ENCODE data around the gene ZNF366.

The ZNF366 gene

DNA sequence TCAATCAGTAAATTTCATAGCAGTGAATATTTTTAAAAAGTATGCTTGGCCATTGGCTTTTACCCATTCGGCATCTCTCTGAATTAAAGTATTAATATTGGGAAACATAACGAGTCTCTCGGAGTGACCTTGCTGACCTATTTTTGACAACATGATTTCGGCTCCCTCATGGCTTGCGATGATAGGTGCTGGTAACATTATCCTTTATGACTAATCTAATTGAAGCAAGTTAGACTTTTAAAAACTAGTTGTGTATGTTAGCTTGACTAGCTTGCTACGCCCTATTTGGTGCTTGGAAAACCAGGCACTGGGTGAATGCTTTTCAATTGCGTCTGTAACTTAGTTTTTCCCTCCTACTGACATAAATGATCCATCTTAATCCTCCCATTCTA, 1.1 kb downstream of the ZNF366 start:
- TF ChIP-seq, protein P1, sequence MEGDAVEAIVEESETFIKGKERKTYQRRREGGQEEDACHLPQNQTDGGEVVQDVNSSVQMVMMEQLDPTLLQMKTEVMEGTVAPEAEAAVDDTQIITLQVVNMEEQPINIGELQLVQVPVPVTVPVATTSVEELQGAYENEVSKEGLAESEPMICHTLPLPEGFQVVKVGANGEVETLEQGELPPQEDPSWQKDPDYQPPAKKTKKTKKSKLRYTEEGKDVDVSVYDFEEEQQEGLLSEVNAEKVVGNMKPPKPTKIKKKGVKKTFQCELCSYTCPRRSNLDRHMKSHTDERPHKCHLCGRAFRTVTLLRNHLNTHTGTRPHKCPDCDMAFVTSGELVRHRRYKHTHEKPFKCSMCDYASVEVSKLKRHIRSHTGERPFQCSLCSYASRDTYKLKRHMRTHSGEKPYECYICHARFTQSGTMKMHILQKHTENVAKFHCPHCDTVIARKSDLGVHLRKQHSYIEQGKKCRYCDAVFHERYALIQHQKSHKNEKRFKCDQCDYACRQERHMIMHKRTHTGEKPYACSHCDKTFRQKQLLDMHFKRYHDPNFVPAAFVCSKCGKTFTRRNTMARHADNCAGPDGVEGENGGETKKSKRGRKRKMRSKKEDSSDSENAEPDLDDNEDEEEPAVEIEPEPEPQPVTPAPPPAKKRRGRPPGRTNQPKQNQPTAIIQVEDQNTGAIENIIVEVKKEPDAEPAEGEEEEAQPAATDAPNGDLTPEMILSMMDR (IDR thresholded peaks at IDR 0.05; ENCODE audit: control insufficient read depth, extremely low read depth, insufficient read depth): no peak
- DNase-seq (ENCODE audit: low read depth): no peak
- no peak overlapping the region for H3K4me3 ChIP-seq (ENCODE audit: low read depth, low read length)

DNA sequence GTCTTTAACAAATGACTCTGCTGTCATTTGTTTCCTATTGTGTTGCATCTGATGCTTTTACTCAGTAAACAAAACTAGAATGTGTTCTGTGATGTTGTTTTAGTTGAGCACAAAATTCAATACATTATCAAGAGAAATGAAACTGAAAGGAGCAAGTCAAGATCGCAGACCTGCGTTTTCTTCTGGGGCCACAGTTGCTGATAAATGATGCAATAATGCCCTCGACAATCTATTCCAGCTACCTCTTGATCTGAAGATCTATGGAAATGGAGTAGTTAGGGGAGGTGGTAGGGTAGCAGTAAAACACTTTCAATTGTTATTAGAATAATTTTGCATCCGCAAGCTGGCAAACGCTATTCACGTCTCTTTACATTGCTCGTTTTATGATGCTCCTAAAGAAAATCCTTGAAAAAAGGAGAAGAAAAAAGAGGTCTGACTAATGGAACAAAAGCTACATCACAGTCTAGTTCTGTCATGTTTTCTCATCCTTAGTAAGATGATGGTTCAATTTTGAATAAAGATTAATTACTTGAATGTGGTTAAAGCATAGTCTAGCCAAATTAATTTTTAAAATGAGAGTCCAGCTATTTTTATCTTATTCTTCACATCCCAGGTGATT, 1.6 kb downstream of the ZNF366 start:
- TF ChIP-seq, protein P1 (IDR thresholded peaks at IDR 0.05; ENCODE audit: control insufficient read depth, extremely low read depth, insufficient read depth): no peak
- H3K4me3 ChIP-seq (ENCODE audit: low read depth, low read length): no peak overlapping the region
- no peak for DNase-seq (ENCODE audit: low read depth)

DNA sequence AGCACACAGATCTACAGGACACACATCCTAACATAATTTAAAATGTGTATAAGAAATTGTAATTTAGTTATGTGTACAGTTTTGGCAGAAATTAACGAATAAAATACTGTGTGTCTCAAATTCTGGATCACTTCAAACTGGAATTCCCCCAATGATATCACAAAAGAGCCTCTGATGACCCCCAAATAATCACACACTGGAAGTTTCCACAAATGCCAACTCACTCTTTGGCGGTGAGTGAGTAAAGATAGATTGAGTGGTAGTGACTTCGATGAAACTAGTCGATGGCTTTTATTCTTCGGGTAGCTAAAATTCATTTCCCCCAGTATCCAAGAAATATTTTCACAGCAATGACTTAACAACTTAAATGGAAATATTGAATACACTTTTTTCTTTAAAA, 2.2 kb downstream of the ZNF366 start:
- TF ChIP-seq, protein P1 (IDR thresholded peaks at IDR 0.05; ENCODE audit: control insufficient read depth, extremely low read depth, insufficient read depth): no peak
- DNase-seq (ENCODE audit: low read depth): no peak
- H3K4me3 ChIP-seq (ENCODE audit: low read depth, low read length): no peak overlapping the region

DNA sequence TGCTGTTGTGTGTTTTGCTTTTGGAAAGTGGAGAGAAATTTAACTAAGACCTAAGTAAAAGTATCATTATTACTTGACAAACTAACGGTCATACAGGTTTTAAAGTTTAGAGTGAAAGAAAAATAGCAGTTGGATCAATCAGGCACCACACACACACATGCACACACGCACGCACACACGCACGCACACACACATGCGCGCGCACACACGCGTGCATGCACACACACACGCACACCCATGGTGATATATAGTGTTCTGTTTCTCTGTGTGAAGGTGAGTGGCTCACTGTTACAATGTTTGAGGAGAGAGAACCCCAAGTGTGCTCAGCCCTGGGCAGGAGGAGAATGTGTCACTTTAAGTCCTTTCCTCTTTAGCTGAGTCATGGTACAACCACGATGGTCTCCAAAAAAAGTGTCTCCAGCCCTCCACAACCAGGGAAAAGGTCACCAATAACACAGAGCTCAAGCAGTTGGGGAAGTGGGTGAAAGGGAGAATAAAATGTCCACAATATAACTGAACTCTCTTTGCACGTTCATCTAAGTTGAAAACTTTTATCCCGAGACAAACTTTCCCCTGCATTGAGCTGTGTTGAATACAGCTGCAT, 3.2 kb downstream of the ZNF366 start:
- DNase-seq (ENCODE audit: low read depth): no peak
- TF ChIP-seq, protein P1 (IDR thresholded peaks at IDR 0.05; ENCODE audit: control insufficient read depth, extremely low read depth, insufficient read depth): no peak
- no peak overlapping the region for H3K4me3 ChIP-seq (ENCODE audit: low read depth, low read length)

DNA sequence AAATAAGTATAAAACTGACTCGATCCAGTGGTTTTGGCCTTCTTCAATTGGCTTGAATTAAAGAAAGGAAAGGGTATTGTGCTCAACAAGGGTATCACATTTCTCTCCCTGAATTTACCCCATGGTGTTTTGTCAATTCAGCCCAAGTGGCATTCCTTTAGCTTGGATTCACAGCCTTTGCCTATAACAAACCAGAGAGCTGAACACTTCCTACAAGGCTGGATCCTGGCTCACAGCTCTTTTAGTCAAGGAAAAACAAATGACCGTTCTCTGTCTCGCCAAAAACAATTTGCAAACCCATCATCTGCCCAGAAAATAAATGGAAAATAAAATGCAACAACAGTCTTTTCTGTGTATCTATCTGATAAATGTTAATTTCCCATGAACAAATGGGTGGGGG, 5.7 kb downstream of the ZNF366 start:
- H3K4me3 ChIP-seq (ENCODE audit: low read depth, low read length): no peak overlapping the region
- TF ChIP-seq, protein P1 (IDR thresholded peaks at IDR 0.05; ENCODE audit: control insufficient read depth, extremely low read depth, insufficient read depth): no peak
- DNase-seq (ENCODE audit: low read depth): no peak

DNA sequence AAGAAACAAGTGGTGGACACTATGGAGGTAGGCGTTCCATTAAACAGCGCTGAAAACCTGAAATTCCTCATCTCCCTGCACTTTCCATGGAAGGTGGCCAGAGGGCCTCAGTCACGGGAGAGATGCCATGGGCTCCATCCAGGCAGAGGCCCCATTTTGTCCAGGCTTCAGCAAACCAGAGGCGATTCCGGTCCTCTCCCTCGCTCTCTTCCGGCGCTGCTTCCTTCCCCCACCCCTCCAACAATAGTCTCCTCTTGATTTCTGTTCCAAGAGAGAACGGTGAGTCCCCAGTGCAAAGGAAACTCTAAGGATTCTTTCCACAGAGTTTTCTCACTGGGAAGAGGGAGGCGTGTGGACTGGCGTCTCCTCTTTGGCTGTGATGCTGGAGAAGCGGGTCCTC, 7.5 kb downstream of the ZNF366 start:
- H3K4me3 ChIP-seq (ENCODE audit: low read depth, low read length): no peak overlapping the region
- TF ChIP-seq, protein P1 (IDR thresholded peaks at IDR 0.05; ENCODE audit: control insufficient read depth, extremely low read depth, insufficient read depth): no peak
- DNase-seq (ENCODE audit: low read depth): no peak

DNA sequence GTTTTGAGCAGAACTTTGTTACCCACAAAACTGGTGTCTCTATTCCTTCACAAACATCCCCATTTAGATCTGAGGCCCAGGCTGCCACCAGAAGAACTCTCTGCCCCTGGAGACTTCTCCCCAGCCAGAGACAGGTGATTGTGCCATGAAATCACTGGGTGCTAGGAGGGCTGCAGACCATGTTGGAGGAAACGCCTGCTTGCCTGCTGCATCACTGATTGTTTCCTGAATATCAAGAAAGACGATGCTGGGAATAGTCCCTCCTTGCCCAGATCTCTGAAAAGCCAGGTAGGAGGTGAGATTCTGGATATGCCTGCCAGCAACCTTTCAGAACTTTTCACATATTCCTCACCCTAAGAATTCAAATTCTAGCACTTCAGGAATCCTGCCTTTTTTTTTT, 8.1 kb downstream of the ZNF366 start:
- no peak overlapping the region for H3K4me3 ChIP-seq (ENCODE audit: low read depth, low read length)
- TF ChIP-seq, protein P1 (IDR thresholded peaks at IDR 0.05; ENCODE audit: control insufficient read depth, extremely low read depth, insufficient read depth): no peak
- DNase-seq (ENCODE audit: low read depth): no peak

All from LNCaP clone FGC (cell line).